Prostate gland (tissue), 2 donors: Measurements from ENCODE around the gene PSMB2.

Experiments used
- CTCF ChIP-seq, 4 experiments: fragments of 200-600 bp in 2 of 4; fragments of 450-650 bp in 2 of 4; sonication (generic) in 2 of 4; IDR thresholded peaks; 1 replicate in 3 of 4; 2 replicates in 1 of 4; pipeline ENCODE4 v1.5.1; 2016 to 2019; ENCODE audit warnings: antibody characterized with exemption in 4 of 4, mild to moderate bottlenecking in 2 of 4, moderate library complexity in 2 of 4
- POLR2A ChIP-seq: fragments of 450-650 bp; IDR thresholded peaks from one replicate; pipeline ENCODE4 v1.6.1; 2016; ENCODE audit warnings: antibody characterized with exemption, mild to moderate bottlenecking
- POLR2AphosphoS5 ChIP-seq: sonication (generic); formaldehyde crosslinking; IDR thresholded peaks from one replicate; pipeline ENCODE4 v1.6.1; 2017; ENCODE audit warnings: antibody characterized with exemption

DNA sequence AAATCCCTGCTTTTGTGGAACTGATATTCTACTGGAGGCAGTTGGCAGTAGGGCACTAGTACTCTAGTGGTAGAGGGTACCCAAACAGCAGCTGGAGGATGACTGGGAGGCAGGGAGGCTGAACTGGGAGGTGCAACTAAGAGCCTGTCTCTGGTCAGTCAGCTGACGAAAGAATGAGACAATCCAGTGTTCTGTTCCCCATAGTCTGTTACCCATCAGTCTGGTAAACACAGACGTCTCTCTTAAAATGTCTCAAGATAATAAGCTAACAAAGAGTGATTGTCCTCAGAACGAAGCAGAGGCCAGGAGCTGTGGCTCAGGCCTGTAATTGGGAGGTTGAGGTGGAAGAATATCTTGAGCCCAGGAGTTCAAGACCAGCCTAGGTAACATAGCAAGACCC is 37.9 kb downstream of the PSMB2 start:
- TF ChIP-seq CTCF (IDR thresholded peaks at IDR 0.05) (no peak), POLR2A (no peak), POLR2AphosphoS5 (no peak)
